HS-5 (cell line): ENCODE results near the gene PDE6H.

Experiments used
- DNase-seq: peaks from one replicate; pipeline ENCODE4 v3.0.0-alpha.2; 2012; ENCODE audit warnings: low read depth

Gene PDE6H

GRCh38 chr12:15001733-15002382 lies 29.0 kb downstream of the PDE6H start:
- DNase-seq: no peak

- no peak for DNase-seq
Measured at GRCh38 chr12:15004421-15004820, 31.6 kb downstream of the PDE6H start.

- DNase-seq: no peak
Measured at GRCh38 chr12:15005064-15005463, 32.2 kb downstream of the PDE6H start.

- no peak for DNase-seq
Measured at GRCh38 chr12:15007551-15007950, 34.7 kb downstream of the PDE6H start.

- no peak for DNase-seq
Measured at GRCh38 chr12:15011162-15011561, 38.3 kb downstream of the PDE6H start.

- DNase-seq: no peak
Measured at GRCh38 chr12:15013634-15014179, 40.9 kb downstream of the PDE6H start.

GRCh38 chr12:15014708-15015107 lies 41.9 kb downstream of the PDE6H start:
- DNase-seq: no peak

- DNase-seq: no peak
Measured at GRCh38 chr12:15015121-15015520, 42.3 kb downstream of the PDE6H start.

GRCh38 chr12:15020156-15020555 lies 47.3 kb downstream of the PDE6H start:
- DNase-seq: no peak
